Astrocyte (in vitro differentiated cells and primary cell): ENCODE measurements around the gene THAP2.

Source experiments
- EZH2 ChIP-seq: IDR thresholded peaks from 2 replicates; pipeline ENCODE4 v1.6.1; 2012; ENCODE audit warnings: mild to moderate bottlenecking, low read length, inconsistent platforms; ENCODE audit not compliant: insufficient read depth
- TF ChIP-seq, protein P1 (sequence below): IDR thresholded peaks from 2 replicates; pipeline ENCODE4 v1.5.1; 2011; ENCODE audit warnings: low read depth, mild to moderate bottlenecking, inconsistent platforms, low read length, moderate library complexity; ENCODE audit not compliant: insufficient read depth

DNA sequence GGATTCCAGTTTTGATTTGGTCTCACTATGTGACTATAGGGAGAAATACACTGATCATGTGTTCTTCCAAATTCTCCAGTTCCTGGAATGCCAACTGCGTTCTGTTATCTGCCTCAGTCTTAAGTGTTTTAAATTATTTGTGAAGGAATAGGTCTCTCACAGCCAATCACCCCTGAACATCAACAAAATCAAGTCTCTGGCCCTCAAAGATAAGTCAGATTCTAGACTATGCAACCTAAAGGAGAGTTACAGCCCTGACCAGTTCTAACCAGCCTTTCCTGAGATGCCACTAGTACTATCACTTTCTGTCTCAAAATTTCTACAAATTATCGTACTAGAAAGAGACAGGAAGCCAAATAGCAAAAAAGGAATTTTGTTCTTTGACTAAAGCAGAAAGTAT lies 22.7 kb upstream of the THAP2 start:
- TF ChIP-seq, protein P1, sequence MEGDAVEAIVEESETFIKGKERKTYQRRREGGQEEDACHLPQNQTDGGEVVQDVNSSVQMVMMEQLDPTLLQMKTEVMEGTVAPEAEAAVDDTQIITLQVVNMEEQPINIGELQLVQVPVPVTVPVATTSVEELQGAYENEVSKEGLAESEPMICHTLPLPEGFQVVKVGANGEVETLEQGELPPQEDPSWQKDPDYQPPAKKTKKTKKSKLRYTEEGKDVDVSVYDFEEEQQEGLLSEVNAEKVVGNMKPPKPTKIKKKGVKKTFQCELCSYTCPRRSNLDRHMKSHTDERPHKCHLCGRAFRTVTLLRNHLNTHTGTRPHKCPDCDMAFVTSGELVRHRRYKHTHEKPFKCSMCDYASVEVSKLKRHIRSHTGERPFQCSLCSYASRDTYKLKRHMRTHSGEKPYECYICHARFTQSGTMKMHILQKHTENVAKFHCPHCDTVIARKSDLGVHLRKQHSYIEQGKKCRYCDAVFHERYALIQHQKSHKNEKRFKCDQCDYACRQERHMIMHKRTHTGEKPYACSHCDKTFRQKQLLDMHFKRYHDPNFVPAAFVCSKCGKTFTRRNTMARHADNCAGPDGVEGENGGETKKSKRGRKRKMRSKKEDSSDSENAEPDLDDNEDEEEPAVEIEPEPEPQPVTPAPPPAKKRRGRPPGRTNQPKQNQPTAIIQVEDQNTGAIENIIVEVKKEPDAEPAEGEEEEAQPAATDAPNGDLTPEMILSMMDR: no peak
- TF ChIP-seq EZH2: no peak
